Karpas-422 (cell line): ENCODE measurements around the gene DBX1. TPM values are rescaled to one million over a fixed set of nuclear protein-coding genes. Genes with fewer than 3 reads are reported as not detected.
A peak's percentile ranks its signal among the peaks of the same experiment; 100 is the strongest.

Source experiments
- DNase-seq: peaks from one replicate; pipeline ENCODE4 v3.0.0-alpha.2; 2015
- H2AFZ ChIP-seq: fragments of 200-600 bp; sonication (generic); 2 replicates; pipeline ENCODE4 v1.6.1; 2014; ENCODE audit warnings: antibody characterized with exemption, low read length, mixed read lengths
- H3K27ac ChIP-seq: fragments of 200-600 bp; sonication (generic); 2 replicates; pipeline ENCODE4 v1.5.1; 2014; ENCODE audit warnings: mild to moderate bottlenecking, low read length, moderate library complexity
- H3K27me3 ChIP-seq: fragments of 200-600 bp; sonication (generic); 2 replicates; pipeline ENCODE4 v1.6.1; 2014; ENCODE audit warnings: low read length, mixed read lengths
- H3K36me3 ChIP-seq: fragments of 200-600 bp; sonication (generic); 2 replicates; pipeline ENCODE4 v1.6.1; 2014; ENCODE audit warnings: low read length, mixed read lengths; ENCODE audit not compliant: insufficient read depth
- H3K4me1 ChIP-seq: fragments of 200-600 bp; sonication (generic); 2 replicates; pipeline ENCODE4 v1.6.1; 2014; ENCODE audit warnings: mild to moderate bottlenecking, low read length, mixed read lengths
- H3K4me2 ChIP-seq: fragments of 200-600 bp; sonication (generic); 2 replicates; pipeline ENCODE4 v1.6.1; 2014; ENCODE audit warnings: low read length, low read depth, mild to moderate bottlenecking; ENCODE audit not compliant: poor library complexity, severe bottlenecking
- H3K4me3 ChIP-seq: fragments of 200-600 bp; sonication (generic); 2 replicates; pipeline ENCODE4 v1.5.1; 2014; ENCODE audit warnings: mild to moderate bottlenecking, antibody characterized with exemption, low read length, mixed read lengths
- H3K79me2 ChIP-seq: fragments of 200-600 bp; sonication (generic); 2 replicates; pipeline ENCODE4 v1.6.1; 2014; ENCODE audit warnings: mild to moderate bottlenecking, low read length, mixed read lengths
- H3K9ac ChIP-seq: fragments of 200-600 bp; sonication (generic); 2 replicates; pipeline ENCODE4 v1.6.0; 2014; ENCODE audit warnings: low read length
- H3K9me2 ChIP-seq: fragments of 200-600 bp; sonication (generic), shearing (Covaris generic); replicated peaks from 2 replicates; pipeline ENCODE4 v1.6.0; 2014; ENCODE audit warnings: mild to moderate bottlenecking, low read length, moderate library complexity; ENCODE audit not compliant: insufficient read depth
- H3K9me3 ChIP-seq: fragments of 300-700, 200-600 bp; sonication (generic); 2 replicates; pipeline ENCODE4 v1.6.1; 2014; ENCODE audit warnings: low read length, mixed read lengths
- H4K20me1 ChIP-seq: fragments of 200-600 bp; sonication (generic); 2 replicates; pipeline ENCODE4 v1.6.1; 2014; ENCODE audit warnings: mild to moderate bottlenecking, antibody characterized with exemption, low read length, low read depth; ENCODE audit not compliant: insufficient read depth
- total RNA-seq: library from RNA; depleted of rRNA; stranded (reverse); fragments of >200 nt; shearing (Covaris generic); gene quantifications from 2 replicates; pipeline ENCODE4 v1.2.3, GENCODE V29; 2014; ENCODE audit warnings: low replicate concordance; rRNA removed

Gene DBX1
- total RNA-seq, 1 experiment from 2014 or later: not detected

DNA sequence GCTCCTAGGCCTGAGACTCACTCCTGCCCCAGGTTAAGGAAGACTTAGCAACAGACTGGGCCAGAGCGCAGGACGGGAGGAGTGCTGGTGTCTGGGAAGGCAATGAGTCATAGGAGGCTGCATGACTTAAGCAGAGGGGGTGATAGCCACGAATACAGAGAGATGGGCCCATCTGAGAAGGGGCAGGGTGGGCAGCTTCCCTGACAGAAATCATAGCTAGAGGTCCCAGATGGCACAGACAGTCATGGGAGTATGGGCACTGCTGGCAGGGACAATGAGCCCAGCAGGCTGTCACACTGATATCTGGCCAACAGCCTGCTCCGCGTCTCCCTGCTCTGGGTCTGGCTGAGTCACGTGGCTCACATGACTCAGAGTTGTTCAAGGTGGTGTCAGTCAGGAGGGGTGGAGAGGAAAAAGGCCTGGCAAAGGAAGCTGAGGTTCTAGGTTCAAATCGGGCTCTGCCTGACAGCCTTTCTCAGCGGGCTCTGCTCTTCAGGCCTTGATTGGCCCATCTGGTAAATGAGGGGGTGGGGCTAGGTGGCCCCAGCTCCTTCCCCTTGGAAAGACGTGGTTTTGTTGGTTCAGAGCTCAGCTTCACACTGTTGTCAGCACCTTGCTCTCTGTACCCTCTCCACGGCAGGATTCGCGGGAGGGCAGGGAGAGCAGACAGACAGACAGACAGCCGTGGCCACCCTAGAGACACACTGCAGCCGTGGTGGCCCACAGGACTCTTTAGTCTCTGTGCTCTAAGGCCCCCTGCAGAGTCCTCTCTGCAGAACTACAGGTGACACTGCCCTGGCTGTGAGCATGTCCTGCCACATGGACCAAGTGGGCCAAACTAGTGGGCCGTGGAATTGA is 47.8 kb downstream of the DBX1 start:
- H3K27ac ChIP-seq: no peak overlapping the region
- H3K4me3 ChIP-seq: no peak overlapping the region
- no peaks in the 10 kb centered on the region for H3K9me2 ChIP-seq
- no peak overlapping the region for H2AFZ ChIP-seq
- H3K9ac ChIP-seq: no peak overlapping the region
- no peak for DNase-seq
- no peaks in the 10 kb centered on the region for H3K36me3 ChIP-seq
- H3K79me2 ChIP-seq: no peaks in the 10 kb centered on the region
- H3K4me2 ChIP-seq: no peak overlapping the region
- H3K4me1 ChIP-seq: no peaks in the 10 kb centered on the region
- H3K27me3 ChIP-seq: no peaks in the 10 kb centered on the region
- no peaks in the 10 kb centered on the region for H3K9me3 ChIP-seq
- H4K20me1 ChIP-seq: no peaks in the 10 kb centered on the region; the same call in 1 of the 2 replicates

- Histone ChIP-seq H2AFZ (no peak overlapping the region), H3K4me3 (no peak overlapping the region), H3K27me3 (no peaks in the 10 kb centered on the region), H3K9me3 (no peaks in the 10 kb centered on the region), H4K20me1 (no peaks in the 10 kb centered on the region; the same call in 1 of the 2 replicates), H3K9ac (no peak overlapping the region), H3K36me3 (no peaks in the 10 kb centered on the region), H3K79me2 (no peaks in the 10 kb centered on the region), H3K4me2 (no peak overlapping the region), H3K4me1 (no peaks in the 10 kb centered on the region), H3K9me2 (no peaks in the 10 kb centered on the region), H3K27ac (no peak overlapping the region)
- no peak for DNase-seq
Observed at GRCh38 chr11:20111871-20112270, 48.4 kb downstream of the DBX1 start.

DNA sequence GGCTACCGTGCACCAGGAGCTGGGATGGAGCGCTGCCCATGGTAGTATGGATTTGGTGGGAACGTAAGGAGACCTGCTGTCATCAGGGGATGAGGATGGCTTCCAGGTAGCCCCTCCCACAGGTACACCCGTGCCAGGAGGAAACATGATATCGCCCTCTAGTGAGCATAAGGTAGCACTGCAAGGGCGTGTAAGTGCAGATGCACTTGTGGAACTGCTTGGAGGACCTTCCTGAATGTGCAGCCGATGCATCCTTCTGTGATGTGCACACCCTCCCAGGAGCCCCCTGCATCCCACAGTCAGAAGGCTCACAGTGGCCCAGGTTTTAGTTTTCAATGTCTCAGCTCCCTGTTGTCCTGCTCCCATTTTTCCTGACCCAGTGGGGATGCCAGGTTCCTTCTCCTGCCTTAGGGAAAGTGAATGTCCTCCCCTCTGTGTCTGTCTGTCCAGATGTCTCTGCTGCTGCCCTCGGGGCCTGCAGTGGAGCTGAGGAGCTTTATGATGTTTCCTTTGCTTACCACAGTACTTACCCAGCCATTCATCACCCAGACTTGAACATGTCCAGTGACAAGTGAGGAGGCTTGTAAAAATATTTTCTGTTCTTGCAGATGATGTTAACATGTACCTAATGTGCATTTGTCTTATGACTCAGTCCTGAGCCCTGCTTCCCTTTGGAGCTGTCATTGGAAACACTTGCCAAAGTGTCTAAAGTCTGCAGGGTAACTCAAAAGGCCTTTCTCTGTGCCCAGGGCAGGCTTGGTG is 49.2 kb downstream of the DBX1 start:
- Histone ChIP-seq H3K9me2 (no peaks in the 10 kb centered on the region), H3K27me3 (no peaks in the 10 kb centered on the region), H3K4me1 (no peaks in the 10 kb centered on the region), H2AFZ (no peak overlapping the region), H3K4me3 (no peak overlapping the region), H3K27ac (no peak overlapping the region), H4K20me1 (no peaks in the 10 kb centered on the region; the same call in 1 of the 2 replicates), H3K36me3 (no peaks in the 10 kb centered on the region), H3K9me3 (no peaks in the 10 kb centered on the region), H3K9ac (no peak overlapping the region), H3K79me2 (no peaks in the 10 kb centered on the region), H3K4me2 (no peak overlapping the region)
- DNase-seq: peak; percentile 89

GRCh38 chr11:20109731-20110445 is 50.4 kb downstream of the DBX1 start:
- no peaks in the 10 kb centered on the region for H3K79me2 ChIP-seq
- no peaks in the 10 kb centered on the region for H3K9me2 ChIP-seq
- no peak overlapping the region for H3K9ac ChIP-seq
- no peak overlapping the region for H2AFZ ChIP-seq
- H3K27me3 ChIP-seq: no peaks in the 10 kb centered on the region
- no peak for DNase-seq
- H3K36me3 ChIP-seq: no peaks in the 10 kb centered on the region
- no peak overlapping the region for H3K27ac ChIP-seq
- no peaks in the 10 kb centered on the region for H3K4me1 ChIP-seq
- H3K4me3 ChIP-seq: no peak overlapping the region
- no peak overlapping the region for H3K4me2 ChIP-seq
- no peaks in the 10 kb centered on the region; the same call in 1 of the 2 replicates for H4K20me1 ChIP-seq
- H3K9me3 ChIP-seq: no peaks in the 10 kb centered on the region

Other genes with a start within 250 kb of the DBX1 start
- 58.0 and 78.3 TPM in 2 replicates for gene HTATIP2, start 203.2 kb upstream of the DBX1 start, total RNA-seq
- gene PRMT3, start 227.2 kb upstream of the DBX1 start, total RNA-seq: 37.7 and 39.6 TPM in 2 replicates